Heart left ventricle (tissue), 16 donors: ENCODE measurements around the gene EME1. TPM values are rescaled to one million over a fixed set of nuclear protein-coding genes. Genes with fewer than 3 reads are reported as not detected.

Source experiments
- ATAC-seq, 4 donors: fragments of 200-7000 bp; cut with Tn5 transposase; one replicate each; pipeline ENCODE4 v1.9.1; 2020 to 2022; ENCODE audit warnings: moderate library complexity in 4 of 4, mild to moderate bottlenecking in 3 of 4, moderate number of reproducible peaks in 1 of 4
- DNase-seq, 5 donors: peaks; one replicate each; pipeline ENCODE4 v3.0.0-alpha.2; 2020
- H3K27ac ChIP-seq, 12 donors: fragments of 200-600 bp; sonication (generic) in 4 of 12; one replicate each; pipeline versions ENCODE4 v1.5.0 to v1.8.0; 2016 to 2022; ENCODE audit warnings: mild to moderate bottlenecking in 2 of 12
- H3K27me3 ChIP-seq, 9 donors: fragments of 200-600 bp; sonication (generic) in 2 of 9; one replicate each; pipeline versions ENCODE4 v1.5.1 to v1.8.0; 2016 to 2022; ENCODE audit warnings: mild to moderate bottlenecking in 3 of 9
- H3K36me3 ChIP-seq, 9 donors: fragments of 200-600 bp; sonication (generic) in 2 of 9; one replicate each; pipeline versions ENCODE4 v1.5.0 to v1.8.0; 2018 to 2022; ENCODE audit warnings: mild to moderate bottlenecking in 2 of 9
- H3K4me1 ChIP-seq, 12 donors: fragments of 200-600 bp; sonication (generic) in 4 of 12; one replicate each; pipeline versions ENCODE4 v1.5.0 to v1.8.0; 2016 to 2022; ENCODE audit warnings: mild to moderate bottlenecking in 3 of 12
- H3K4me3 ChIP-seq, 12 donors: fragments of 200-600 bp; sonication (generic) in 4 of 12; one replicate each; pipeline versions ENCODE4 v1.5.0 to v1.8.0; 2017 to 2022; ENCODE audit warnings: mild to moderate bottlenecking in 9 of 12, moderate library complexity in 4 of 12
- H3K9me3 ChIP-seq, 12 donors: fragments of 200-600 bp; sonication (generic) in 4 of 12; one replicate each; pipeline versions ENCODE4 v1.5.0 to v1.8.0; 2016 to 2022; ENCODE audit warnings: mild to moderate bottlenecking in 1 of 12
- CTCF ChIP-seq, 12 donors: fragments of 200-600 bp; sonication (generic) in 4 of 12; IDR thresholded peaks; one replicate each; pipeline versions ENCODE4 v1.5.0 to v1.8.0; 2018 to 2022; ENCODE audit warnings: antibody characterized with exemption in 12 of 12, mild to moderate bottlenecking in 5 of 12
- POLR2A ChIP-seq, 2 donors: fragments of 450-650 bp; IDR thresholded peaks; one replicate each; pipeline ENCODE4 v1.6.1; 2017; ENCODE audit warnings: antibody characterized with exemption in 2 of 2, mild to moderate bottlenecking in 2 of 2, moderate library complexity in 2 of 2
- WGBS, 4 donors: extraction: QIAGEN DNeasy Blood & Tissue Kit in 2 of 4; methylation state at CpG; one replicate each; pipeline versions ENCODE4 v1.1.5 to v1.1.7; 2013 to 2018; 5-methylcytosine and 5-hydroxymethylcytosine counted together
- intact Hi-C, 10 donors: fragments of 100-400 bp; cut with DNase I; formaldehyde crosslinking; loops; one replicate each; pipeline versions ENCODE4 v1.11.1 to v1.14.2; 2022
- polyA plus RNA-seq, 2 donors: library from polyadenylated mRNA; stranded (reverse); fragments of 200-250 nt; gene quantifications; one replicate each; pipeline ENCODE4 v1.2.3, GENCODE V29; 2013
- total RNA-seq, 9 donors: library from RNA; depleted of rRNA in 2 of 9; stranded (reverse); fragments of >200 nt in 2 of 9; fragmentation: NEBNext Ultra II Directional in 3 of 9; extraction: Animal tissue kit (Norgen Biotek cat#: 25700) in 3 of 9; gene quantifications; one replicate each; pipeline versions ENCODE4 v1.1.0 to v1.2.4, GENCODE V29; 2016 to 2023
- donor health status: ischemic (EF 13 %, LVEDD 7.1; RV severe dilation, severe dysfunction).
- donor health status: healthy with polysubstance abuse.
- donor health status: DM: no; HTN: yes; CAD: no.
- donor health status: DM: no; HTN: no; CAD: no.
- donor health status: ischemic (EF 25% LVEDD 6.9; RV normal size, moderate dysfunction).
- donor health status: ischemic (EF 25% LVEDD 5.7; RV mildly dilated, moderate dysfunction).
- donor health status: healthy.
- donor health status: DM: yes; HTN: yes; CAD: no.
- donor health status: ischemic (EF 35%, LVEDD 5.7; RV mildly dilated, moderate dysfunction).
- donor health status: nonischemic (EF 11% LVEDD 7.7; RV severe dilation, severe dysfunction).
- donor health status: DM: yes; HTN: yes; CAD: no.
- donor health status: PGD.
- donor health status: ischemic (EF 29% LVEDD 5.4; RV normal size, mild dysfunction).
- donor health status: nonischemic (EF 23%, LVEDD 6.1; RV moderate dilation, normal function).

EME1 gene
- total and polyA plus RNA-seq, 11 donors, result 0.22 to 3.4 (median 0.72) TPM; not detected in 6

- H3K36me3 ChIP-seq, result peaks cover 0 to 58% (median 54%) of the 10 kb centered on the region in 9 donors
- peaks cover 0 to 46% (median 16%) of the 10 kb centered on the region in 12 donors for H3K4me1 ChIP-seq
- H3K27me3 ChIP-seq, result no peaks in the 10 kb centered on the region
- DNase-seq, result no peak
- no peak overlapping the region for H3K4me3 ChIP-seq
- TF ChIP-seq CTCF (IDR thresholded peaks at IDR 0.05) (no peak), POLR2A (IDR thresholded peaks at IDR 0.05) (no peak)
- no peaks in the 10 kb centered on the region for H3K9me3 ChIP-seq
- WGBS, 4 donors, result 87 to 100% (median 93%) methylated on average over 1 of the region's 1 CpG
- H3K27ac ChIP-seq, result no peak overlapping the region
- intact Hi-C loops, result loop anchor here in 3 of 10 donors (10.0 kb wide), 2 partner anchors 107 to 263 kb away; partner anchors contain the start of gene RSAD1 (in 2 of the 3)
- no peak for ATAC-seq
These were observed 5.6 kb upstream of the EME1 start for GRCh38 chr17:50367401-50367800.

DNA sequence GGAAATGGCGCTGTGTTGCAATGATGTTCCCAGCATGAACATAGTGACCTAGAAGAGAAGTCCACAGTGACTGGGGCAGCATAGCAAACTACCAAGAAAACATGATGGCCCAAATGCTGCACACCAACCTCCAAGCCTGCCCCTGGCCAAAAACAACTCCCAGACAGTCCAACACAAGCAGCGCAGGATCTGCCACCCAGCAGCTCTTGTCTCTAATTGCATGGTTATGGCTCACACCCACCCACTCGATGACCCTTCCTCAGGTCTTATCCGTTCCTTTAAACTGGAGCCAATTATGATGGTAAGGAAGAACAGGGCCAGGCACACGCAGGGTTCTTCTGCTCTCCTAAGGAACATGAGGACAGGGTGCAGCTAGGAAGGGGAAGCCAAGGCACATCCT, 3.0 kb upstream of the EME1 start:
- intact Hi-C loops, result loop anchor here in 1 of 10 donors (10.0 kb wide), 1 partner anchor 105 kb away; the partner anchor contains the start of gene RSAD1
- TF ChIP-seq POLR2A (IDR thresholded peaks at IDR 0.05) (no peak), CTCF (IDR thresholded peaks at IDR 0.05) (no peak)
- H3K4me1 ChIP-seq, result peaks cover 0 to 41% (median 14%) of the 10 kb centered on the region in 12 donors
- no peaks in the 10 kb centered on the region for H3K27me3 ChIP-seq
- H3K36me3 ChIP-seq, result peaks cover 0 to 57% (median 54%) of the 10 kb centered on the region in 9 donors
- H3K9me3 ChIP-seq, result no peaks in the 10 kb centered on the region
- ATAC-seq (no peak), DNase-seq (no peak)
- WGBS, 4 donors, result 93 to 95% (median 94%) methylated on average over 5 of the region's 5 CpGs
- H3K27ac ChIP-seq, result no peak overlapping the region
- H3K4me3 ChIP-seq, result no peak overlapping the region

- no peak for ATAC-seq
- no peak for DNase-seq
- Histone ChIP-seq H3K27ac (no peak overlapping the region), H3K4me1 (peaks cover 0 to 28% (median 14%) of the 10 kb centered on the region in 12 donors), H3K9me3 (no peaks in the 10 kb centered on the region), H3K36me3 (peaks cover 0 to 44% (median 41%) of the 10 kb centered on the region in 9 donors), H3K27me3 (no peaks in the 10 kb centered on the region), H3K4me3 (peak overlapping the region in 4 of 12 donors; percentile 63 to 74 (median 72))
- intact Hi-C loops, result loop anchor here in 1 of 10 donors (10.0 kb wide), 1 partner anchor 103 kb away; the partner anchor contains the start of gene RSAD1
- no peak for TF ChIP-seq CTCF (IDR thresholded peaks at IDR 0.05)
- no peak for TF ChIP-seq POLR2A (IDR thresholded peaks at IDR 0.05)
- WGBS, 4 donors, result 88 to 95% (median 94%) methylated on average over 2 of the region's 2 CpGs
These were observed 1.5 kb upstream of the EME1 start for GRCh38 chr17:50371526-50371925.

- H3K27ac ChIP-seq, result peak overlapping the region; percentile 86 to 97 (median 94)
- no peaks in the 10 kb centered on the region for H3K9me3 ChIP-seq
- H3K27me3 ChIP-seq, result no peaks in the 10 kb centered on the region
- ATAC-seq (peak in 2 of 4 donors; percentile 6 to 7), DNase-seq (no peak)
- intact Hi-C loops, result loop anchor here in 1 of 10 donors (10.0 kb wide), 1 partner anchor 103 kb away; the partner anchor contains the start of gene RSAD1
- TF ChIP-seq CTCF (IDR thresholded peaks at IDR 0.05), result no peak
- no peak for TF ChIP-seq POLR2A (IDR thresholded peaks at IDR 0.05)
- peaks cover 0 to 36% (median 33%) of the 10 kb centered on the region in 9 donors for H3K36me3 ChIP-seq
- 17 to 26% (median 20%) methylated on average over 14 of the region's 14 CpGs for WGBS, 4 donors
- peak overlapping the region; percentile 59 to 92 (median 73) for H3K4me3 ChIP-seq
- H3K4me1 ChIP-seq, result peaks cover 0 to 23% (median 14%) of the 10 kb centered on the region in 12 donors
These were observed 739 bp upstream of the EME1 start for GRCh38 chr17:50372222-50372757.
